HCT116 (cell line): ENCODE results near the gene APPBP2.

ENCODE experiments used
- EZH2 ChIP-seq: fragments of 200-600 bp; sonication (generic); IDR thresholded peaks from 2 replicates; pipeline ENCODE4 v1.6.1; 2017; ENCODE audit warnings: antibody characterized with exemption, mixed run types
- RAD21 ChIP-seq: IDR thresholded peaks from 2 replicates; pipeline ENCODE4 v1.6.1; 2012; ENCODE audit warnings: low read depth, mild to moderate bottlenecking
- YY1 ChIP-seq: IDR thresholded peaks from 2 replicates; pipeline ENCODE4 v1.6.1; 2011; ENCODE audit warnings: low read length, low read depth, moderate library complexity, mild to moderate bottlenecking; ENCODE audit not compliant: insufficient replicate concordance; ENCODE audit errors: extremely low read depth

DNA sequence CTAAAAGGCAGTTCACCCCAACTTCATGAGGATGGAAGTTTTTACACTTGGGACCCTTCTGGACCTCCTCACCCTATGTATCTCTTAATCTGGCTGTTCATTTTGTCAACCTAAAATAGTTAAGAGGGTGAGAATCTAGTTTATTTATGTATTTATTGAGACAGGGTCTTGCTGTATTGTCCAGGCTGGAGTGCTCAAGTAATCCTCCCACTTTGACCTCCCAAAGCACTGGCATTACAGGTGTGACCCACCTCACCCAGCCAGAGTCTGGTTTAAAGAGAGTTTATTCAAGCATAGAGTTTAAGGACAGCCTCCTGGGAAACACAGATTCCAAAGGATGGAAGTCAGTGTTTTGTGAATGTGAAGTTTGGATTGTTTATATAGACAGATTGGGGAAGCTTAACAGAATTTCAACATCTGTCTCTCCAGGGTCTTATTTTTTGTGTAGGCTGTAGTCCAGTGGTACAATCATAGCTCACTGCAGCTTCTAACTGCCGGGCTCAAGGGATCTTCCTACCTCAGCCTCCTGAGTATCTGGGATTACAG, 8.0 kb upstream of the APPBP2 start:
- TF ChIP-seq EZH2 (no peak), RAD21 (no peak), YY1 (no peak)
